Suprapubic skin (tissue), 4 donors: ENCODE measurements around the gene USP17L17.
"Not testable (repeated sequence)": the region's sequence is repeated elsewhere in the genome, so short reads cannot be mapped to it uniquely, and the experiment has no call there.

ENCODE experiments used
- POLR2A ChIP-seq, 2 donors: fragments of 450-650 bp; IDR thresholded peaks; one replicate each; pipeline ENCODE4 v1.6.1; 2017; ENCODE audit warnings: antibody characterized with exemption in 2 of 2, mild to moderate bottlenecking in 2 of 2, moderate library complexity in 2 of 2
- POLR2AphosphoS5 ChIP-seq, 3 donors: sonication (generic); formaldehyde crosslinking; IDR thresholded peaks; one replicate each; pipeline ENCODE4 v1.6.1; 2017; ENCODE audit warnings: antibody characterized with exemption in 3 of 3
- TF ChIP-seq, protein P1 (sequence below), 2 donors: fragments of 200-600 bp in 1 of 2; fragments of 450-650 bp in 1 of 2; sonication (generic) in 1 of 2; IDR thresholded peaks; one replicate each; pipeline ENCODE4 v1.5.1; 2016 to 2019; ENCODE audit warnings: antibody characterized with exemption in 2 of 2, mild to moderate bottlenecking in 1 of 2, moderate library complexity in 1 of 2

DNA sequence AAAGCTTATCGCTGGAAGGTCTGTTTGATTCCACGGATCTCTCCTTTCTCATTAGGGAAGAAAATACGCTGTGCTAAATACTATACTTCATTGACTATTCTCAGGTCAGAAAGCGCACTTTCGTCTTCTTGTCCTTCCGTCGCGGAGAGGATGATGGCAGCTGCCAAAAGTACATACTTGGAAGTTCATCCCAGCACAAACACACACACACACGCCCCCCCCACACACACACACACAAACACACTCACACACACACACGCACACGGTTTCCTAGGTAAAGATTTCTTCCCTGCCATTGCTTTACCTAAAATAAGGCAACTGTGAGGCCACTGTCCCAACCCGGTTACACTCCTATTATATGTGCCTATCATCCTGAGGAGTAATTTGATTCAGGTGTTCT lies 5.2 kb upstream of the USP17L17 start:
- TF ChIP-seq POLR2A, POLR2AphosphoS5 (IDR thresholded peaks at IDR 0.05): not testable (repeated sequence)
- TF ChIP-seq, protein P1, sequence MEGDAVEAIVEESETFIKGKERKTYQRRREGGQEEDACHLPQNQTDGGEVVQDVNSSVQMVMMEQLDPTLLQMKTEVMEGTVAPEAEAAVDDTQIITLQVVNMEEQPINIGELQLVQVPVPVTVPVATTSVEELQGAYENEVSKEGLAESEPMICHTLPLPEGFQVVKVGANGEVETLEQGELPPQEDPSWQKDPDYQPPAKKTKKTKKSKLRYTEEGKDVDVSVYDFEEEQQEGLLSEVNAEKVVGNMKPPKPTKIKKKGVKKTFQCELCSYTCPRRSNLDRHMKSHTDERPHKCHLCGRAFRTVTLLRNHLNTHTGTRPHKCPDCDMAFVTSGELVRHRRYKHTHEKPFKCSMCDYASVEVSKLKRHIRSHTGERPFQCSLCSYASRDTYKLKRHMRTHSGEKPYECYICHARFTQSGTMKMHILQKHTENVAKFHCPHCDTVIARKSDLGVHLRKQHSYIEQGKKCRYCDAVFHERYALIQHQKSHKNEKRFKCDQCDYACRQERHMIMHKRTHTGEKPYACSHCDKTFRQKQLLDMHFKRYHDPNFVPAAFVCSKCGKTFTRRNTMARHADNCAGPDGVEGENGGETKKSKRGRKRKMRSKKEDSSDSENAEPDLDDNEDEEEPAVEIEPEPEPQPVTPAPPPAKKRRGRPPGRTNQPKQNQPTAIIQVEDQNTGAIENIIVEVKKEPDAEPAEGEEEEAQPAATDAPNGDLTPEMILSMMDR (IDR thresholded peaks at IDR 0.05): not testable (repeated sequence)
